ENCODE data around the gene MTMR2. TPM values are rescaled to one million over a fixed set of nuclear protein-coding genes. Genes with fewer than 3 reads are reported as not detected.

The MTMR2 gene
- total and polyA plus RNA-seq, 9 of the 15 experiments (the other 6 are each of a cell fraction or from before 2014, with no cell fraction given): 12.6 to 35.8 (median 25.2) TPM

- TF ChIP-seq NR2C1 (IDR thresholded peaks at IDR 0.05) (peak; percentile 52), NR2C1 (tag; IDR thresholded peaks at IDR 0.05) (no peak; the same call in 1 of the 2 replicates), FOXK1 (CRISPR knock-in tag; IDR thresholded peaks at IDR 0.05; ENCODE audit: borderline replicate concordance) (peak; percentile 65; the same call in 1 of the 2 replicates), RBFOX2 (IDR thresholded peaks at IDR 0.05; ENCODE audit: low read depth, low read length) (peak; percentile 75), ATF7 (IDR thresholded peaks at IDR 0.05) (peak; percentile 98), TSHZ1 (CRISPR knock-in tag; IDR thresholded peaks at IDR 0.05) (no peak), GTF2B (IDR thresholded peaks at IDR 0.05; ENCODE audit: extremely low read depth, insufficient read length) (no peak), ZNF318 (IDR thresholded peaks at IDR 0.05; ENCODE audit: borderline replicate concordance in 1 of 2, low read depth in 1 of 2) (0 out of 4 replicates have a peak, but pooled peaks of 1 of the 2 experiments have one; percentile 15), ZNF740 (CRISPR knock-in tag; IDR thresholded peaks at IDR 0.05) (peak; percentile 77), ZNF740 (tag; IDR thresholded peaks at IDR 0.05) (peak in 1 of 2 experiments; percentile 38; a peak in 1 of 4 replicates), ZNF445 (CRISPR knock-in tag; IDR thresholded peaks at IDR 0.05; ENCODE audit: low read depth) (no peak), CREM (IDR thresholded peaks at IDR 0.05; ENCODE audit: low read depth) (peak; percentile 99)
Measured at GRCh38 chr11:95790123-95790932, 133.6 kb downstream of the MTMR2 start, which contains the start of gene CEP57 (continued).
